ENCODE results near the gene RNF220.

DNA sequence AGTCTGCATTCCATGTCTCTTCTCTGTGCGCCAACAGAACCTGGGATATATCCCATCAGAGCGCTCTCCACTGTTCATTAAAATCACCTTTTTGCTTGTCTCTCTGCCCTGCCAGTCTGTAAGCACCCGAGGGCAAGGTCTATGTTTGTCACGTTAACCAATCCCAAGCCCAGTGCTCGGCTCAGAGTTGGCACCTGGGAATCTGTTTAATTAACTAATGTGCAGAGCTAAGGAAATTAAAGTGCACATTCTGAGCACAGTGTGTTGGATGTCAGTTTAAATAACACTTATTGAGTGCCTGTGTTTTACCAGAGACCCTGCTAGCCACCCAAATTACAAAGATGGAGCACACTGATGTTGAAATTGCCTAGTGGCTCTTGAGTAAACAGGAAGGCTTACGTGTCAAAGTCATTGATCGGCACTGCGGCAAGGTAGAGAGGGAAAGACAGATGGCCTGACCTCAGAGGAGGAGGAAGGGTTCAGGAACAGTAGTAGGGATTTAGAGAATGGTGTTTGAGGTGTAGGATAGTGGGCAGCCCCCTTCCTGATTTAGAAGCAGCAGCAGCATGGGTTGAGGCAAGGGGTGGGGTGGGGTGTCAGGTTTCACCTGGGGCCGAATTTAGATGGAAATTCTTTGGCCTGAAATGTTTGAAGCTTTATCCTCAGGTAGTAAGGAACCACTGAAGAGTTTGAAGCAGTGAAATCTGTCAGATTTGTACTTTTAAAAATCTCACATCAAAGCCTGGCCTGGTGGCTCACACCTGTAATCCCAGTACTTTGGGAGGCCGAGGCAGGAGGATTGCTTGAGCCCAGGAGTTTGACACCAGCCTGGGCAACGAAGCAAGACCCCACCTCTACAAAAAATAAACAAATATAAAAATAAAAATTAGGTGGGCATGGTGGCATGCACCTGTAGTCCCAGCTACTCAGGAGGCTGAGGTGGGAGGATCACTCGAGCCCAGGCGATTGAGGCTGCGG lies 277.1 kb downstream of the RNF220 start:
- no peak for TF ChIP-seq CTCF (IDR thresholded peaks at IDR 0.05; ENCODE audit: low read depth, low read length, poor library complexity, severe bottlenecking)
- TF ChIP-seq EZH2phosphoT487 (IDR thresholded peaks at IDR 0.05; ENCODE audit: borderline replicate concordance, low read length), result no peak
